Occipital lobe (tissue), 2 donors: ENCODE results near the gene PFKFB3. TPM values are rescaled to one million over a fixed set of nuclear protein-coding genes. Genes with fewer than 3 reads are reported as not detected.
A peak's percentile ranks its signal among the peaks of the same experiment; 100 is the strongest.
"Not testable (repeated sequence)": the region's sequence is repeated elsewhere in the genome, so short reads cannot be mapped to it uniquely, and the experiment has no call there.

Experiments
- DNase-seq: peaks from one replicate; lab custom pipeline; 2025; lab: John Stamatoyannopoulos, UW
- total RNA-seq: library from RNA; depleted of rRNA; stranded (reverse); fragments of >200 nt; gene quantifications from one replicate; pipeline ENCODE4 v1.2.3, GENCODE V29; 2014

PFKFB3 gene
- total RNA-seq, 1 donor from 2014 or later = 21.4 TPM

- no peak for DNase-seq
Measured at GRCh38 chr10:6271663-6272062, 68.9 kb downstream of the PFKFB3 start.

GRCh38 chr10:6272126-6272525 lies 69.4 kb downstream of the PFKFB3 start:
- DNase-seq = no peak

DNA sequence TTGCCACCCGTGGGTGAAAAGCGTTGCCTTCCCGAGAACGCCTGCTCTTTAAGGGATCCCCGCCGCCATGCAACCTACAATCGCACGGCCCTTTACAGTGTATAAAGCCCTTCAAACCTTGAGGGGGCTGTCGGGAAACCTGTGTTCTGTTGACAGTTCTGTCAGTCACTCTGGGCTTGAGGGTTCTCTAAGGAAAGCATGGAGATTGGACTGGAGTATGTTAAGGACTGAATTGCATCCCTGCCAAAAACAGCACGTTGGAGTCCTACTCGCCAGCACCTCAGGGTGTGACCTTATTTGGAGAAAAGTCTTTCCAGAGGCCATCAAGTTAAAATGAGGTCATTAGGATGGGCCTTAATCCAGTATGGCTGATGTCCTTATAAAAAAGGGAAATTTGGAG lies 70.6 kb downstream of the PFKFB3 start:
- no peak for DNase-seq

- no peak for DNase-seq
Measured at GRCh38 chr10:6274040-6274439, 71.3 kb downstream of the PFKFB3 start.

DNA sequence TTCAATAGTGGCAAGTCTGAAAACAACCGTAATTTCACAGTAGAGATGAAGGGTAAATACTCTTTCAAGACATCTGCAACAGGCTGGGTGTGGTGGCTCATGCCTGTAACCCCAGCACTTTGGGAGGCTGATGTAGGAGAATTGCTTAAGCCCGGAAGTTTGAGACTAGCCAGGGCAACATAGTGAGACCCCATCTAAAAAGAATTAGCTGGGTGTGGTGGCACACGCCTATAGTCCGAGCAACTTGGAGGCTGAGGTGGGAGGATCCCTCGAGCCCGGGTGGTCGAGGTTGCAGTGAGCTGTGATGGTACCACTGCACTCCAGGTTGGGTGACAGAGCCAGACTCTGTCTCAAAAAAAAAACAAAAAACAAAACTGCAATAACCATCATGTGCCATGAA lies 71.8 kb downstream of the PFKFB3 start:
- no peak for DNase-seq

- DNase-seq = peak; percentile 77
Measured at GRCh38 chr10:6275022-6275997, 72.6 kb downstream of the PFKFB3 start.

DNA sequence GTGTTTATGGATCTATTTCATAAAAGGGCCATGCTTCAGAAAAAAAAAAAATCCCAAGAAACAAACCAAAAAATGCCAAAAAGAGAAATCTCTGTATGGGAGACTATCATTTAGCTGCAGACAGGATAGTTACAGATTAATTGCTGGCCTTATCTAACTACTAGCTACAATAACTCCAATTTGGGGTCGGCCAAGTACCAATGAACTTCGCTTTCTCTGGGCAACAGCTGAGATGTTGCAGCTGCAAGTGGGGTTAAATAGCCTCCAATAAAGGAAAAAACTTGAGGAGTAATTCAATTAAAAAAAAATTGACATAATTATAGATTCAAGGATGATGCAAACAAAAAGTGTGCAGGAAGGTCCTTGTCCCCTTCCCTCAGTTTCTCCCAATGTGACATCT lies 73.6 kb downstream of the PFKFB3 start:
- DNase-seq = no peak

DNA sequence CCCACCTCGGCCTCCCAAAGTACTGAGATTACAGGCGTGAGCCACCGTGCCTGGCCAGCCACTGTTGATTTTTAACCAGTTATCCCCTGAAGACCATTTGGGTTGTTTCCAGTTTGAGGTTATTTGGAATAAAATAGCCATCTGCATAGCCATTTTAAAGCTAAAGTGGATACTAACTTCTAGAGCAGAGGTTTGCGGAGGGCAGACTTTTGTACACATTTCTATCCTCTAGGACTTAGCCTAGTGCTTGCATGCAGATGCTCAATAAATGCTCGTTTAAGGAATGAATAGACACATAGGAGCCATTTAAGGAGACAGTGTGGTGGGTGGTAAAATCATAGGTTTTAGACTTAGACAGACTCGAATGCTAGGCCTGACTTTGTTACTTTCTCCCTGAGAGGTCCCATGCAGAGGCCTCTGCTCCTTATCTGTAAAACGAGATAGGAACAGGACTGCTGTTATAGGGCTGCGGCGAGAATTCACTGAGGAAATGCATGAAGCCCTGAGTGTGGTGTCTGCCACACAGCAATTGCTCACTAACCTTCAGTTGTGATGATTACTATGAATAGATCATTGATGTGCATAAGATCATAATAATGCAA lies 75.9 kb downstream of the PFKFB3 start:
- DNase-seq = no peak

- no peak for DNase-seq
Measured at GRCh38 chr10:6279540-6280267, 77.0 kb downstream of the PFKFB3 start.

DNA sequence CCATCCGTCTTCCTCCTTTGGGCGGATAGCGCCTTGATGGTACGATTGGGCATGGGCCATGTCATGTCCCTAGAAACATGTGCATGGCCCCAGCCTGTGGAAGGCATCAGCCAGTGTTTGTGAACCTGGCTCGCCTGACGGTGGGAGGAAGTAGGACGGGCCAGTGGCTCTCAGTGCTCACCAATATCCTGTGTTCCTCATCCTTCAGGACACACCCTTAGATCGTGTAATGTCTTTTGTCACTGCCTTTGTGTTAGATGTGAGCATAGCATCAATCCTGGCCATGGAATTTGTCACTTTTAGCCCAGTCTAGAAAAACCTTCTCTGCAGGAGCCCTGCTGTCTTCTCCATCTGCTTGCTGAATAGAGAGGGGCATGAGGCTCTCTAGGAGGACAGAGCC lies 77.6 kb downstream of the PFKFB3 start:
- no peak for DNase-seq

GRCh38 chr10:6282454-6282958 lies 79.8 kb downstream of the PFKFB3 start:
- DNase-seq = no peak

- no peak for DNase-seq
Measured at GRCh38 chr10:6283655-6284054, 80.9 kb downstream of the PFKFB3 start.

GRCh38 chr10:6290621-6291020 lies 87.9 kb downstream of the PFKFB3 start:
- DNase-seq = not testable (repeated sequence)

DNA sequence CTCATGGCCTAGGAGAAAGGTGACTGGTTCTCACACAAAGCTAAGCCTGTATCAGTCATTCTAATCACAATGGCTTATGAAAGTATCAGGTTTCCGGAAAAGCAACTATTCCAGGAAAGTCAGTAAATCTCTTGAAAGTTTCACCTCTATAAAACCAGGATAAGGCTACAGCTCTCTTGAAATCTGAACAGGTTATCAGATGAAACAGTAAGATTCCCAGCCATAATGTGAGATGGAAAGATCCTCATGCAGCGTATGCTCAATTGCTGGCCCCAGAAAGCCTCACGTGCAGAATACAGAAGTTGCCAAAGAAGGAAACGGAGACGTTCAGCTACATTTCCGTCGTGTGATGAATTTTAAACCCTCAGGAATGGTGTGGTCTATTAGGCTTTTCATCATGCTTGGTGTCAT lies 90.0 kb downstream of the PFKFB3 start:
- DNase-seq = no peak

DNA sequence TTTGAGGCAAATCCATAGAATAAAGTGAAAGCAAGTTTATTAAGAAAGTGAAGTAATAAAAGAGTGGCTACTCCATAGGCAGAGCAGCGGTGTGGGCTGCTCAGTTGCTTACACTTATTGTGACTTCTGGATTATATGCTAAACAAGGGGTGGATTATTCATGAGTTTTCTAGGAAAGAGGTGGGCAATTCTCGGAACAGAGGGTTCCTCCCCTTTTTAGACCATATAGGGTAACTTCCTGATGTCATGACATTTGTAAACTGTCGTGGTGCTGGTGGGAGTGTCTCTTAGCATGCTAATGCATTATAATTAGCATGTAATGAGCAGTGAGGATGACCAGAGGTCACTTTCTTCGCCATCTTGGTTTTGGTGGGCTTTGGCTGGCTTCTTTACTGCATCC lies 93.7 kb downstream of the PFKFB3 start:
- not testable (repeated sequence) for DNase-seq

- no peak for DNase-seq
Measured at GRCh38 chr10:6296828-6297251, 94.1 kb downstream of the PFKFB3 start.

DNA sequence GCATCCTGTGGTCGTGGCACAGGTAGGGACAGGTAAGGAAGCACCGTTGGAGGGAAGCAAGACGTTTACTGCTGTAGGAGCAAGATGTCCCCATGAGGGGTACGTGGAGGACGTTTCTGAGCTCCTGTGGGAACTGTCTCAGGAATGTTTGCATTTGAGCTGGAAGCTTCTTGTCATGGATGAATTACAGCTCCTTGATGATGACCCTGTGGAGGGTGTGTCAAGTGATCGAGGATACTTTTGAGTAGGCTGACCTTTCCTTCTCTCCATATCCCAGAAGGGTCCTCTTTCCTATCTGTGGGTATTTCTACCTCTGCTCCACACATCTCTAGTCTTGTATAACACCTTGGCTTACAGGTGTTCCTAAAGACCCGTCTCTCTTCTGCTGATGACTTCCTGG lies 94.8 kb downstream of the PFKFB3 start:
- DNase-seq = no peak

GRCh38 chr10:6297951-6298381 lies 95.2 kb downstream of the PFKFB3 start:
- DNase-seq = no peak

DNA sequence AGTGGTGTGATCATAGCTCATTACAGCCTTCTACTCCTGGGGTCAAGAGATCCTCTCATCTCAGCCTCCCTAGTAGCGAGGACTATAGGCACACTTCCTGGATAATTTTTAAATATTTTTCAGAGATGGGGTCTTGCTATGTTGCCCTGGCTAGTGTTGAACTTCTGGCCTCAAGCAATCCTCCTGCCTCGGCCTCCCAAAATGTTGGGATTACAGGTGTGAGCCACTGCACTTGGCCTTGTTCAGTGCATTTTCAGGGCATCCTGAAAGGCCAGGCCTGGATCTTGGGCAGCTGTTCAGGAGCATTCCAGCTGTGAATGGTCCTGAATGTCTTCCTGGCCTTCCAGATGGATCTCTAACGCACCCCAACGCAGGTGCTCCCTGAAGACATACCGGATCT lies 95.7 kb downstream of the PFKFB3 start:
- no peak for DNase-seq

GRCh38 chr10:6299234-6299633 lies 96.5 kb downstream of the PFKFB3 start:
- DNase-seq = no peak

- no peak for DNase-seq
Measured at GRCh38 chr10:6299743-6300105, 97.0 kb downstream of the PFKFB3 start.
